Endothelial cell of umbilical vein (primary cell): ENCODE results near the gene CELSR2.

Experiments used
- CTCF ChIP-seq, 2 donors: IDR thresholded peaks; 1 replicate in 1 of 2; 2 replicates in 1 of 2; pipeline ENCODE4 v1.5.1; 2011; ENCODE audit warnings: low read length in 2 of 2, mild to moderate bottlenecking in 2 of 2, moderate library complexity in 2 of 2, control low read depth in 1 of 2, inconsistent platforms in 1 of 2, low read depth in 1 of 2; ENCODE audit not compliant: insufficient read depth in 1 of 2; ENCODE audit errors: extremely low read depth in 1 of 2
- EZH2 ChIP-seq: IDR thresholded peaks from 2 replicates; pipeline ENCODE4 v1.6.1; 2012; ENCODE audit warnings: borderline replicate concordance, low read depth, mild to moderate bottlenecking, moderate library complexity, low read length, inconsistent platforms; ENCODE audit not compliant: severe bottlenecking
- FOS ChIP-seq: IDR thresholded peaks from 2 replicates; pipeline ENCODE4 v1.6.1; 2011; ENCODE audit warnings: mild to moderate bottlenecking, low read length, moderate library complexity, borderline replicate concordance; ENCODE audit not compliant: insufficient read depth
- JUN ChIP-seq: IDR thresholded peaks from 2 replicates; pipeline ENCODE4 v1.6.1; 2011; ENCODE audit warnings: borderline replicate concordance, low read depth; ENCODE audit not compliant: insufficient read length, insufficient read depth
- MAX ChIP-seq: IDR thresholded peaks from 2 replicates; pipeline ENCODE4 v1.6.1; 2011; ENCODE audit not compliant: insufficient read depth, insufficient read length
- MYC ChIP-seq: IDR thresholded peaks from one replicate; pipeline ENCODE4 v1.6.1; 2011; ENCODE audit warnings: mild to moderate bottlenecking, low read depth, low read length
- POLR2A ChIP-seq: IDR thresholded peaks from 2 replicates; pipeline ENCODE4 v1.6.1; 2012; ENCODE audit warnings: low read depth, mild to moderate bottlenecking, control low read depth, low read length
- POLR2AphosphoS5 ChIP-seq: IDR thresholded peaks from 2 replicates; pipeline ENCODE4 v1.6.1; 2012; ENCODE audit warnings: low read depth, mild to moderate bottlenecking, control low read depth, low read length, moderate library complexity; ENCODE audit not compliant: insufficient read depth

DNA sequence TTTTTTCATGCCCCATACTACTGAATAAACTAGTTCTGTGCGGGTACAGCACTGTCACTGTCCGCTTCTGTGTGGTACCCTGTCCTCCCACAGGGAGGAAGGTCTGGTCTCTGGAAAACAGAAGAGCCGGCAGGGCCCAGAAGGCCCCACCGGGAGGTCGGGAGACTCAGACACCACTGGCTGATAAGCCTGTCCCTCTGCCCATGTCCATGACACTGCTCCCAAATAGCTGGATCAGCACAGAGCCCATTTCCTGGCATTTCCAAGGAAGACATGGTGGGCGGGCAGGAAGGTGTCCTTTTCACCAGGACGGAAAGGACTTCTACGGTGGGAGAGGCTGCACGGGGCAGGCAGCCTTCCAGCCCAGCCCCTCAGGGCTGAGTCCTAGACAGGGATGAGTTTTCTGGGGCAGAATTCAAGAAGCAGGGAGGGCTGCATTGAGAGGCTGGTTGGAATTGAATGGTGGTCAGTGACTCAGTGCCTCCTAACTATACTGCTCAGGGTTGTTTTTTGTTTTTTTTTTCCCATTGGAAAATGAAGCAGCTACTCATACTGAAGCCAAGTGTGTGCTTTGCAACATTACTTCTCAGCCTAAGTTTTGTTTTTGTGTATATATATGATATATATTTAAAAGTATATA lies 26.5 kb downstream of the CELSR2 start:
- TF ChIP-seq CTCF (IDR thresholded peaks at IDR 0.05; ENCODE audit: extremely low read depth in 1 of 2, insufficient read depth in 1 of 2, low read depth in 1 of 2, low read length in 2 of 2) (no peak), POLR2A (no peak), JUN (no peak), POLR2AphosphoS5 (no peak), EZH2 (no peak), MAX (no peak), FOS (no peak), MYC (no peak)
